PC-9 (cell line): ENCODE results near the gene PTPRG. TPM values are rescaled to one million over a fixed set of nuclear protein-coding genes. Genes with fewer than 3 reads are reported as not detected.

Experiments used
- BruUV-seq: library from RNA; stranded (reverse); fragments of 400-500 nt; replicated peaks from 2 replicates; lab custom pipeline; 2021; lab: Mats Ljungman, UMichigan
- CTCF ChIA-PET: fragments of 300-600 bp; sonication (Branson Sonifier 250); formaldehyde crosslinking; loops from one replicate; lab custom pipeline; 2022; ENCODE audit warnings: antibody characterized with exemption; lab: Charles Lee
- POLR2A ChIA-PET: fragments of 300-600 bp; sonication (Branson Sonifier 250); formaldehyde crosslinking; loops from one replicate; lab custom pipeline; 2022; ENCODE audit warnings: antibody characterized with exemption; ENCODE audit not compliant: unreplicated experiment; lab: Charles Lee
- DNase-seq, 2 experiments: peaks; one replicate each; pipeline versions ENCODE4 v3.0.0 to v3.0.0-alpha.2; 2015 to 2022; ENCODE audit warnings: mixed read lengths in 1 of 2
- H2AFZ ChIP-seq: fragments of 200-600 bp; sonication (generic); 2 replicates; pipeline ENCODE4 v1.8.1; 2017; ENCODE audit warnings: antibody characterized with exemption
- H3F3A ChIP-seq: fragments of 200-600 bp; sonication (generic); 2 replicates; pipeline ENCODE4 v1.8.1; 2017; ENCODE audit warnings: antibody characterized with exemption, mild to moderate bottlenecking, low read depth; ENCODE audit not compliant: insufficient read depth
- H3K27ac ChIP-seq: fragments of 200-600 bp; sonication (generic); 2 replicates; pipeline ENCODE4 v1.6.1; 2016; ENCODE audit warnings: mixed run types
- H3K27me3 ChIP-seq: fragments of 200-600 bp; sonication (generic); 2 replicates; pipeline ENCODE4 v1.6.1; 2016; ENCODE audit warnings: low read depth, mixed run types; ENCODE audit not compliant: insufficient read depth
- H3K36me3 ChIP-seq: fragments of 200-600 bp; sonication (generic); 2 replicates; pipeline ENCODE4 v1.6.1; 2016; ENCODE audit warnings: low read depth, mixed run types
- H3K4me1 ChIP-seq: fragments of 200-600 bp; sonication (generic); replicated peaks from 2 replicates; pipeline ENCODE4 v1.6.1; 2016; ENCODE audit warnings: mixed run types; ENCODE audit not compliant: insufficient read depth
- H3K4me2 ChIP-seq: fragments of 200-600 bp; sonication (generic); 2 replicates; pipeline ENCODE4 v1.6.1; 2017; ENCODE audit warnings: mixed run types
- H3K4me3 ChIP-seq: fragments of 200-600 bp; sonication (generic); 2 replicates; pipeline ENCODE4 v1.6.1; 2016; ENCODE audit warnings: mixed run types
- H3K79me2 ChIP-seq: fragments of 200-600 bp; sonication (generic); 2 replicates; pipeline ENCODE4 v1.6.1; 2017; ENCODE audit warnings: low read depth, mixed run types
- H3K9me2 ChIP-seq: fragments of 200-600 bp; sonication (generic); 2 replicates; pipeline ENCODE4 v1.8.1; 2017; ENCODE audit warnings: mild to moderate bottlenecking; ENCODE audit not compliant: insufficient read depth
- H3K9me3 ChIP-seq: fragments of 200-600 bp; sonication (generic); 2 replicates; pipeline ENCODE4 v1.8.1; 2016; ENCODE audit warnings: low read depth; ENCODE audit not compliant: insufficient read depth
- H4K20me1 ChIP-seq: fragments of 200-600 bp; sonication (generic); 2 replicates; pipeline ENCODE4 v1.8.1; 2017; ENCODE audit not compliant: insufficient read depth
- CTCF ChIP-seq: fragments of 200-600 bp; sonication (generic); conservative IDR thresholded peaks from 2 replicates; pipeline ENCODE4 v1.6.1; 2017; ENCODE audit warnings: mixed run types, antibody characterized with exemption, mild to moderate bottlenecking, moderate library complexity
- EZH2 ChIP-seq: fragments of 200-600 bp; sonication (generic); IDR thresholded peaks from 2 replicates; pipeline ENCODE4 v1.8.0; 2017; ENCODE audit warnings: antibody characterized with exemption, low read depth
- intact Hi-C: fragments of 100-400 bp; cut with micrococcal nuclease; formaldehyde crosslinking; loops from one replicate; pipeline ENCODE4 v1.10.0; 2022; ENCODE audit not compliant: unreplicated experiment
- total RNA-seq: library from RNA; stranded (reverse); gene quantifications from 2 replicates; pipeline ENCODE4 v1.2.3, GENCODE V29; 2021

PTPRG gene
- total RNA-seq, 1 experiment from 2014 or later = 32.9 TPM

- no peak overlapping the region for H3K4me3 ChIP-seq
- BruUV-seq = no TSS peak
- no peaks in the 10 kb centered on the region for H3K4me1 ChIP-seq
- H3K27me3 ChIP-seq = no peaks in the 10 kb centered on the region
- CTCF ChIA-PET = interaction anchor here (0.7 kb wide), 1 partner anchor 42 kb away, joined by 5 read pairs; no protein-coding TSS in a partner anchor
- no peak overlapping the region for H2AFZ ChIP-seq
- no peak for DNase-seq
- H3F3A ChIP-seq = no peaks in the 10 kb centered on the region
- no peak overlapping the region for H3K4me2 ChIP-seq
- intact Hi-C loops = no loop called here
- no peaks in the 10 kb centered on the region for H4K20me1 ChIP-seq
- H3K36me3 ChIP-seq = no peaks in the 10 kb centered on the region
- POLR2A ChIA-PET = interaction anchor here (0.7 kb wide), 2 partner anchors 67 to 103 kb away, joined by 3 to 5 read pairs; no protein-coding TSS in a partner anchor
- H3K79me2 ChIP-seq = 0 out of 2 replicates have a peak, but pooled peaks cover 4% of the 10 kb centered on the region
- H3K9me3 ChIP-seq = no peaks in the 10 kb centered on the region
- no peak overlapping the region for H3K27ac ChIP-seq
- no peaks in the 10 kb centered on the region for H3K9me2 ChIP-seq
- TF ChIP-seq EZH2 (no peak), CTCF (no peak)
These were observed 179.1 kb downstream of the PTPRG start for GRCh38 chr3:61740494-61740893.

GRCh38 chr3:61741551-61741950 is 180.2 kb downstream of the PTPRG start:
- H3K9me3 ChIP-seq = no peaks in the 10 kb centered on the region
- no peaks in the 10 kb centered on the region for H3K36me3 ChIP-seq
- no peak for DNase-seq
- H3K27me3 ChIP-seq = no peaks in the 10 kb centered on the region
- H3F3A ChIP-seq = no peaks in the 10 kb centered on the region
- no peaks in the 10 kb centered on the region for H4K20me1 ChIP-seq
- no peak overlapping the region for H3K4me2 ChIP-seq
- no peak overlapping the region for H3K27ac ChIP-seq
- no peak overlapping the region for H2AFZ ChIP-seq
- no peaks in the 10 kb centered on the region for H3K9me2 ChIP-seq
- no peak for TF ChIP-seq CTCF
- no peak for TF ChIP-seq EZH2
- no peak overlapping the region for H3K4me3 ChIP-seq
- intact Hi-C loops = no loop called here
- no TSS peak for BruUV-seq
- ChIA-PET CTCF (no interaction called here), POLR2A (no interaction called here)
- H3K79me2 ChIP-seq = 0 out of 2 replicates have a peak, but pooled peaks cover 4% of the 10 kb centered on the region
- H3K4me1 ChIP-seq = no peaks in the 10 kb centered on the region

DNA sequence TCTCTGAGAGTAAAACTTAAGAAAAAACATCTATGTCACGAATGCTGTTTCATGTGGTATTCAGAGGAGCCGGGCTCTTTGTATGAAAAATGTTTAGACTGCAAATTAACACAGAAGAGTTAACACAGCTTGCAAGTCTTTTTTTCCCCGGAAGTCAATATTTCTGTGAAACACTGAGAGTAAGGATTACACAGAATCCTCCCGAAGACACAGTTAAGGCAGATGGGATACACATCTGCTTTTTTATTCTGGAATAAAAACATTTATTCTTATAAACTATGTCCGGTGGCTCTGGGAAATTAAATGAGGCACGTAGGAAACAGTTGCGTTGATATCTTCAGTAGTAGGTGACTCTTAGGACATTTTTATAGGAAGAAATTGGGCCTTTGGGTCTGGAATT is 180.6 kb downstream of the PTPRG start:
- no peaks in the 10 kb centered on the region for H4K20me1 ChIP-seq
- H3K79me2 ChIP-seq = 0 out of 2 replicates have a peak, but pooled peaks cover 4% of the 10 kb centered on the region
- no peak for DNase-seq
- H3K27me3 ChIP-seq = no peaks in the 10 kb centered on the region
- no peak overlapping the region for H3K4me2 ChIP-seq
- H3K9me3 ChIP-seq = no peaks in the 10 kb centered on the region
- H3F3A ChIP-seq = no peaks in the 10 kb centered on the region
- POLR2A ChIA-PET = no interaction called here
- H3K9me2 ChIP-seq = no peaks in the 10 kb centered on the region
- TF ChIP-seq EZH2 (no peak), CTCF (no peak)
- H2AFZ ChIP-seq = no peak overlapping the region
- H3K27ac ChIP-seq = no peak overlapping the region
- intact Hi-C loops = no loop called here
- no peak overlapping the region for H3K4me3 ChIP-seq
- no peaks in the 10 kb centered on the region for H3K4me1 ChIP-seq
- no peaks in the 10 kb centered on the region for H3K36me3 ChIP-seq
- CTCF ChIA-PET = no interaction called here
- BruUV-seq = no TSS peak
